Vagina (tissue), 2 donors: ENCODE results near the gene TWIST2. TPM values are rescaled to one million over a fixed set of nuclear protein-coding genes. Genes with fewer than 3 reads are reported as not detected.

ENCODE experiments used
- DNase-seq, 2 donors: peaks; one replicate each; pipeline ENCODE4 v3.0.0-alpha.2; 2017; ENCODE audit errors: extremely low spot score in 2 of 2
- H3K27ac ChIP-seq: fragments of 200-600 bp; sonication (generic); one replicate; pipeline ENCODE4 v1.5.1; 2019
- H3K27me3 ChIP-seq: fragments of 200-600 bp; sonication (generic); one replicate; pipeline ENCODE4 v1.5.1; 2019
- H3K36me3 ChIP-seq, 2 donors: fragments of 200-600 bp; sonication (generic); one replicate each; pipeline ENCODE4 v1.5.1; 2017 to 2019
- H3K4me1 ChIP-seq: fragments of 200-600 bp; sonication (generic); one replicate; pipeline ENCODE4 v1.5.1; 2019
- H3K4me3 ChIP-seq, 2 donors: fragments of 200-600 bp; sonication (generic); 1 replicate in 1 of 2; 2 replicates in 1 of 2; pipeline ENCODE4 v1.5.1; 2016 to 2019
- H3K9me3 ChIP-seq: fragments of 200-600 bp; sonication (generic); one replicate; pipeline ENCODE4 v1.5.1; 2019
- POLR2A ChIP-seq, 2 donors: fragments of 450-650 bp; IDR thresholded peaks; one replicate each; pipeline ENCODE4 v1.6.1; 2017; ENCODE audit warnings: antibody characterized with exemption in 2 of 2, mild to moderate bottlenecking in 2 of 2, moderate library complexity in 2 of 2
- POLR2AphosphoS5 ChIP-seq, 2 donors: sonication (generic); formaldehyde crosslinking; IDR thresholded peaks; one replicate each; pipeline ENCODE4 v1.9.0; 2017; ENCODE audit warnings: antibody characterized with exemption in 2 of 2, mild to moderate bottlenecking in 2 of 2, low read depth in 1 of 2; ENCODE audit not compliant: insufficient read depth in 1 of 2
- intact Hi-C: fragments of 100-400 bp; cut with DNase I; formaldehyde crosslinking; loops from one replicate; pipeline ENCODE4 v1.15.1; 2023
- total RNA-seq: library from RNA; depleted of rRNA; stranded (reverse); fragments of >200 nt; gene quantifications from one replicate; pipeline ENCODE4 v1.2.3, GENCODE V29; 2016
- TF ChIP-seq, protein P1 (sequence below), 3 experiments: fragments of 450-650 bp in 2 of 3; fragments of 200-600 bp in 1 of 3; sonication (generic) in 1 of 3; IDR thresholded peaks; one replicate each; pipeline ENCODE4 v1.5.1; 2017 to 2019; ENCODE audit warnings: antibody characterized with exemption in 3 of 3, mild to moderate bottlenecking in 2 of 3, moderate library complexity in 2 of 3

TWIST2 gene
- total RNA-seq, 1 donor from 2014 or later = 214 TPM

DNA sequence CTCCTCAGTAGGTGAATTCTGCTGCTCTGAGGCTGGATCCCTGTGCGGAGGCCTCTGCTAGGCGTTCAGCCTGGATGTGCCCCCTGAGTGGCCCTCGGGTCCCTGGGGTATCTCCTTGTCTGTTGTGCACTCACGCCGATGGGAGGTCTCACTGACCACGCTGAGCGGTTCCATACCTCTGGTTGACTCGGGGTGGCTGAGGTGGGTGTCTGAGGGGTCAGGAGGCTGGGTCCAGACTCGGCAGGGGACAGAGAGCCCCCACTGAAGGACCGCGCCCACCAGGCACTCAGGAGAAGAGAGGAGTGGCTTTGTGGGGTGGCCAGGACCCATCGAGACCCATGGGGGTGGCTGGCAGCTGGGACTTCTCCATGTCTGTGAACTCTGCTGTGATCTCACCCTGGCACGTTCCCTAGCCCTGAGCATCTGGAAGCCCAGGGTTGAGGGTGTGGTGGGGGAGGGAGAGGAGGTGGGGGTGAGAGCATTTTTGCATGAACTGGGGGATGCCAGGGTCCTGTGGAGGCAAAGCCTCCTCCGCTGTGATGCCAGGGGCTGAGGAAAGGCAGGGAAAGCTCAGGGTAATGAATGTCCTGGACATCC, 53.7 kb downstream of the TWIST2 start:
- no peak for DNase-seq
- Histone ChIP-seq H3K9me3 (no peaks in the 10 kb centered on the region), H3K27me3 (no peaks in the 10 kb centered on the region), H3K4me1 (peaks cover 47% of the 10 kb centered on the region), H3K27ac (peak overlapping the region; percentile 71), H3K4me3 (peak overlapping the region in 1 of 2 donors; percentile 4), H3K36me3 (no peaks in the 10 kb centered on the region)
- TF ChIP-seq, protein P1, sequence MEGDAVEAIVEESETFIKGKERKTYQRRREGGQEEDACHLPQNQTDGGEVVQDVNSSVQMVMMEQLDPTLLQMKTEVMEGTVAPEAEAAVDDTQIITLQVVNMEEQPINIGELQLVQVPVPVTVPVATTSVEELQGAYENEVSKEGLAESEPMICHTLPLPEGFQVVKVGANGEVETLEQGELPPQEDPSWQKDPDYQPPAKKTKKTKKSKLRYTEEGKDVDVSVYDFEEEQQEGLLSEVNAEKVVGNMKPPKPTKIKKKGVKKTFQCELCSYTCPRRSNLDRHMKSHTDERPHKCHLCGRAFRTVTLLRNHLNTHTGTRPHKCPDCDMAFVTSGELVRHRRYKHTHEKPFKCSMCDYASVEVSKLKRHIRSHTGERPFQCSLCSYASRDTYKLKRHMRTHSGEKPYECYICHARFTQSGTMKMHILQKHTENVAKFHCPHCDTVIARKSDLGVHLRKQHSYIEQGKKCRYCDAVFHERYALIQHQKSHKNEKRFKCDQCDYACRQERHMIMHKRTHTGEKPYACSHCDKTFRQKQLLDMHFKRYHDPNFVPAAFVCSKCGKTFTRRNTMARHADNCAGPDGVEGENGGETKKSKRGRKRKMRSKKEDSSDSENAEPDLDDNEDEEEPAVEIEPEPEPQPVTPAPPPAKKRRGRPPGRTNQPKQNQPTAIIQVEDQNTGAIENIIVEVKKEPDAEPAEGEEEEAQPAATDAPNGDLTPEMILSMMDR (IDR thresholded peaks at IDR 0.05) = no peak
- TF ChIP-seq POLR2A (IDR thresholded peaks at IDR 0.05) (no peak), POLR2AphosphoS5 (IDR thresholded peaks at IDR 0.05; ENCODE audit: insufficient read depth in 1 of 2, low read depth in 1 of 2) (no peak)
- intact Hi-C loops = no loop called here

DNA sequence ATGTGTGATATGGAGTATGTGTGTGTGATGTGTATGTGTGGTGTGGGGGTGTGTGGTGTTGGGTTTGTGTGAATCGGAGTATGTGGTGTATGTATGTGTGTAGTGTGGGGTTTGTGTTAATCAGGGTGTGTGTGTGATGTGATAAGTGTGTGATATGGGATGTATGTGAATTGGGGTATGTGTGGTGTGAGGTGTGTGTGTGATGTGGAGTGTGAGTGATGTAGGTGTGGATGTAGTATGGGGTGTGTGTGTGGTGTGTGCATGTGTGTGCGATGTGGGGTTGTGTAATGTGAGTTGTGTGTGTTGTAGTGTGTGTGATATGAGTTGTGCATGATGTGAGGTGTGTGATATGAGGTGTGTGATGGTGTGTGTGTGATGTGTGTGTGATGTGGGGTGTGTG, 54.4 kb downstream of the TWIST2 start:
- Histone ChIP-seq H3K4me3 (no peak overlapping the region), H3K4me1 (peaks cover 47% of the 10 kb centered on the region), H3K27me3 (no peaks in the 10 kb centered on the region), H3K9me3 (no peaks in the 10 kb centered on the region), H3K27ac (peak overlapping the region; percentile 71), H3K36me3 (no peaks in the 10 kb centered on the region)
- TF ChIP-seq POLR2AphosphoS5 (IDR thresholded peaks at IDR 0.05; ENCODE audit: insufficient read depth in 1 of 2, low read depth in 1 of 2) (no peak), POLR2A (IDR thresholded peaks at IDR 0.05) (no peak)
- TF ChIP-seq, protein P1 (IDR thresholded peaks at IDR 0.05) = no peak
- intact Hi-C loops = no loop called here
- DNase-seq = no peak

DNA sequence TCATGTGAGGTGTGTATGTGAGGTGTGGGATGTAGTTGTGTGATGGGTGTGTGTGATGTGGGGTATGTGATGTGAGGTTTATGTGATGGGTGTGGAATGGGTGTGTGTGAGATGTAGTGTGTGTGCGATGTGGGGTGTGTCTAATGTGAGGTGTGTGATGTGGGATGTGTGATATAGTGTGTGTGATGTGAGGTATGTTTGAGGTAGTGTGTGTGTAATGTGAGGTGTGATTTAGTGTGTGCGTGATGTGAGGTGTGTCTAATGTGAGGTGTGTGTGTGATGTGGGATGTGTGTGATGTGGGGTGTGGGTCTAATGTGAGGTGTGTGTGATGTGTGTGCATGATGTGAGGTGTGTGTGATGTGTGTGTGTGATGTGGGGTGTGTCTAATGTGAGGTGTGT, 55.3 kb downstream of the TWIST2 start:
- no peaks in the 10 kb centered on the region for H3K9me3 ChIP-seq
- H3K4me3 ChIP-seq = no peak overlapping the region
- no peaks in the 10 kb centered on the region for H3K27me3 ChIP-seq
- TF ChIP-seq, protein P1 (IDR thresholded peaks at IDR 0.05) = no peak
- TF ChIP-seq POLR2AphosphoS5 (IDR thresholded peaks at IDR 0.05; ENCODE audit: insufficient read depth in 1 of 2, low read depth in 1 of 2) = no peak
- no peak for TF ChIP-seq POLR2A (IDR thresholded peaks at IDR 0.05)
- intact Hi-C loops = no loop called here
- no peaks in the 10 kb centered on the region for H3K36me3 ChIP-seq
- peaks cover 43% of the 10 kb centered on the region for H3K4me1 ChIP-seq
- DNase-seq = no peak
- no peak overlapping the region for H3K27ac ChIP-seq

DNA sequence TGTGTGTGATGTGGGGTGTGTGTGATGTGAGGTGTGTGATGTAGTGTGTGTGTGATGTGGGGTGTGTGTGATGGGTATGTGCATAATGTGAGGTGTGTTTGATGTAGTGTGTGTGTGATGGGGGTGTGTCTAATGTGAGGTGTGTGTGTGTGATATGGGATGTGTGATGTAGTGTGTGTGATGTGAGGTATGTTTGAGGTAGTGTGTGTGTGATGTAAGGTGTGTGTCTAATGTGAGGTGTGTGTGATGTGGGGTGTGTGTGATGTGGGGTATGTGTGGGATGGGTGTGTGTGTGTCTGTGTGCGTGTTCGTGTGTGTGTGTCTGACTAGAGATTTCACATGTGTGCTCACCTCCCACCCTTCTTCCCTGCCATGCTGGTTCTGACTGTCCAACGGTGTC, 56.3 kb downstream of the TWIST2 start:
- Histone ChIP-seq H3K36me3 (no peaks in the 10 kb centered on the region), H3K4me3 (no peak overlapping the region), H3K27ac (peak overlapping the region; percentile 17), H3K9me3 (no peaks in the 10 kb centered on the region), H3K4me1 (peaks cover 41% of the 10 kb centered on the region), H3K27me3 (no peaks in the 10 kb centered on the region)
- intact Hi-C loops = no loop called here
- no peak for TF ChIP-seq POLR2A (IDR thresholded peaks at IDR 0.05)
- TF ChIP-seq, protein P1 (IDR thresholded peaks at IDR 0.05) = no peak
- no peak for TF ChIP-seq POLR2AphosphoS5 (IDR thresholded peaks at IDR 0.05; ENCODE audit: insufficient read depth in 1 of 2, low read depth in 1 of 2)
- no peak for DNase-seq

DNA sequence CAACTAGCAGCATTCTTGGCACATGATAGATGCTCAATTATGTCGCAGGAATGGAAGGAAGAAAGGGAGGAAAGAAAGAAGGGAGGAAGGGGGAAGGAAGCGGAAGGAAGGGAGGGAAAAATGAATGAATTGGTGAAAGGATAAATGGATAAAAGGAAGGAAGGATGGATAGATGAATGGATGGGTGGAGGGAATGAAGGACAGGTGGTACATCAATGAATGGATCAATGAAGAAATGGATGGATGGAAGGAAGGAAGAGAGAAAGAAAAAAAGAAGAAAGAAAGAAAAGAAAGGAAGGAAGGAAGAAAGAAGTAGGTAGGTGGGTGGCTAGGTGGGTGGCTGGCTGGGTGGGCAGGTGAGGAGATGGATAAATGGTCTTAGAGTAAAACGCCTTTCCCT, 56.8 kb downstream of the TWIST2 start:
- Histone ChIP-seq H3K27ac (peak overlapping the region; percentile 17), H3K4me3 (no peak overlapping the region), H3K9me3 (no peaks in the 10 kb centered on the region), H3K27me3 (no peaks in the 10 kb centered on the region), H3K4me1 (peaks cover 43% of the 10 kb centered on the region), H3K36me3 (no peaks in the 10 kb centered on the region)
- DNase-seq = no peak
- no peak for TF ChIP-seq POLR2A (IDR thresholded peaks at IDR 0.05)
- no peak for TF ChIP-seq POLR2AphosphoS5 (IDR thresholded peaks at IDR 0.05; ENCODE audit: insufficient read depth in 1 of 2, low read depth in 1 of 2)
- intact Hi-C loops = no loop called here
